Transverse colon (tissue), 4 donors: ENCODE results near the gene DUSP15. TPM values are rescaled to one million over a fixed set of nuclear protein-coding genes. Genes with fewer than 3 reads are reported as not detected.
A peak's percentile ranks its signal among the peaks of the same experiment; 100 is the strongest.

Source experiments
- DNase-seq: peaks from one replicate; pipeline ENCODE4 v3.0.0-alpha.2; 2019
- H3K27ac ChIP-seq, 4 donors: fragments of 200-600 bp; sonication (generic); 2 replicates each; pipeline ENCODE4 v1.5.1; 2016 to 2018; ENCODE audit warnings: inconsistent platforms in 4 of 4
- H3K27me3 ChIP-seq: fragments of 200-600 bp; sonication (generic); 2 replicates; pipeline ENCODE4 v1.5.1; 2017; ENCODE audit warnings: inconsistent platforms
- H3K36me3 ChIP-seq, 4 donors: fragments of 200-600 bp; sonication (generic); 2 replicates each; pipeline ENCODE4 v1.5.1; 2017 to 2019; ENCODE audit warnings: inconsistent platforms in 4 of 4
- H3K4me1 ChIP-seq, 4 donors: fragments of 200-600 bp; sonication (generic); 2 replicates each; pipeline ENCODE4 v1.5.1; 2017 to 2020; ENCODE audit warnings: inconsistent platforms in 4 of 4
- H3K4me3 ChIP-seq, 4 donors: fragments of 200-600 bp; sonication (generic); 1 replicate in 1 of 4; 2 replicates in 3 of 4; pipeline versions ENCODE4 v1.5.1 to v1.6.1; 2017 to 2019; ENCODE audit warnings: inconsistent platforms in 4 of 4
- H3K9me3 ChIP-seq, 2 donors: fragments of 200-600 bp; sonication (generic); 2 replicates each; pipeline ENCODE4 v1.5.1; 2017 to 2019; ENCODE audit warnings: inconsistent platforms in 2 of 2
- EP300 ChIP-seq: sonication (generic); formaldehyde crosslinking; IDR thresholded peaks from one replicate; pipeline ENCODE4 v1.6.1; 2017; ENCODE audit warnings: antibody characterized with exemption, low read depth
- POLR2A ChIP-seq: fragments of 450-650 bp; IDR thresholded peaks from one replicate; pipeline ENCODE4 v1.6.1; 2016; ENCODE audit warnings: antibody characterized with exemption, mild to moderate bottlenecking, moderate library complexity
- POLR2AphosphoS5 ChIP-seq, 3 donors: sonication (generic); formaldehyde crosslinking; IDR thresholded peaks; one replicate each; pipeline ENCODE4 v1.6.1; 2016; ENCODE audit warnings: antibody characterized with exemption in 3 of 3
- WGBS, 2 donors: methylation state at CpG; one replicate each; pipeline ENCODE4 v1.1.5; 2018; ENCODE audit warnings: low coverage in 1 of 2; 5-methylcytosine and 5-hydroxymethylcytosine counted together
- in situ Hi-C, 4 donors: fragments of 200-750 bp; cut with MboI; loops; one replicate each; pipeline versions ENCODE4 v1.15.0 to v1.15.1; 2017; ENCODE audit warnings: low sequenced_read_pairs in 3 of 4, low pct_ligation_motif_present in 1 of 4, low pct_unique_long_range_greater_than_20kb in 1 of 4
- intact Hi-C: fragments of 100-400 bp; cut with DNase I; formaldehyde crosslinking; loops from one replicate; pipeline ENCODE4 v1.15.1; 2023; ENCODE audit warnings: low total_unique reads
- total RNA-seq, 4 donors: library from RNA; depleted of rRNA; stranded (reverse); fragments of >200 nt; gene quantifications; one replicate each; pipeline ENCODE4 v1.1.0, GENCODE V29; 2016
- TF ChIP-seq, protein P1 (sequence below), 5 experiments: fragments of 200-600 bp in 3 of 5; fragments of 450-650 bp in 2 of 5; sonication (generic) in 3 of 5; IDR thresholded peaks; 1 replicate in 2 of 5; 2 replicates in 3 of 5; pipeline ENCODE4 v1.5.1; 2016 to 2017; ENCODE audit warnings: antibody characterized with exemption in 5 of 5, inconsistent platforms in 3 of 5, mild to moderate bottlenecking in 2 of 5, moderate library complexity in 1 of 5

Gene DUSP15
- total RNA-seq, 4 donors from 2014 or later, result 1.1 TPM; not detected in 3

DNA sequence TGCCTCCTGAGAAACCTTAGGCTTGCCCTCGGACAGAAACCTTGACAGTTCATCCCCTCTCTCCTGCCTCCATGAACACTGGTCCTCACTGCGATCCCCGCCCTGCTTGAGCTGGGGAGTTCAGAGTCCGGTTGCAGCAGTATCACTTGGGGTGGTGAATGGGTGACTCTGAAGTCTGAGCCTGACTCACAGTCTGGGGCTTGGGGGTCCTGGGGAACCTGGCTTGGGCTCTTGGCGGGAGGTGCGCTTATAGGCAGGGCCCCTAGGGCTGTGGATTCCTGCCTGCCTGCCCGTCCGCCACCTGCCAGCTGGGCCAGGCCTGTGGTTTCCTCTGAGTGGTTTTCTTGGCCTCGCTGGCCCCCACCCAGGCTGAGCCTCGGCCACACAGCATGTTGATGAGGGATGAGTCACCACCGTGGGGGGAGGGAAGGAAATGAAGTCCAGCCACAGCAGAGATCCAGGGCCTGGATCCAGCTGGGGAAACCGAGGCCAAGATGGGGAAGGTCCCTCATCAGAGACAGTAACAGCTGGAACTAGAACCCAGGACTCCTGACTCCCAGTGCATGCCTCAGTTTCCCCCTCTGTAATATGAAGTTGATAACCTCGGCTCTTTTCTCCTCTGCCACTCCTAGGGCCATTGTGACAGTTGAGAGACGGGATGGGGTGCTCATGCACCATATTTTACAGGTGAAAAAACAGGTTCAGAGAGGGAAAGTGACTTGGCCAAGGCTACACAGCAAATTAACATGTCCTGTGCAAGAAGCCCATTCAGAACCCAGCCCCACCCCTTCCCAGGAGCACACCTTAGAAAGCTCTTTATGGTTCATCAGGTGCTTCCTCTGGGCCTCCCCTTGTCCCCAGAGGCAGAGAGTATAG is 34.1 kb downstream of the DUSP15 start:
- peaks cover 0 to 13% (median 10%) of the 10 kb centered on the region in 4 donors for H3K4me1 ChIP-seq
- peak overlapping the region in 1 of 4 donors; percentile 24 for H3K27ac ChIP-seq
- H3K36me3 ChIP-seq, result no peaks in the 10 kb centered on the region
- no peaks in the 10 kb centered on the region for H3K9me3 ChIP-seq
- H3K4me3 ChIP-seq, result no peak overlapping the region
- no peaks in the 10 kb centered on the region for H3K27me3 ChIP-seq
- TF ChIP-seq POLR2A, result no peak
- peak in 2 of 3 donors; percentile 17 to 20 for TF ChIP-seq POLR2AphosphoS5 (IDR thresholded peaks at IDR 0.05)
- intact Hi-C loops, result no loop called here
- in situ Hi-C loops, result no loop called here
- DNase-seq, result peak; percentile 71
- 38 to 74% methylated on average over 2 to 13 of the region's 14 CpGs for WGBS, 2 donors

DNA sequence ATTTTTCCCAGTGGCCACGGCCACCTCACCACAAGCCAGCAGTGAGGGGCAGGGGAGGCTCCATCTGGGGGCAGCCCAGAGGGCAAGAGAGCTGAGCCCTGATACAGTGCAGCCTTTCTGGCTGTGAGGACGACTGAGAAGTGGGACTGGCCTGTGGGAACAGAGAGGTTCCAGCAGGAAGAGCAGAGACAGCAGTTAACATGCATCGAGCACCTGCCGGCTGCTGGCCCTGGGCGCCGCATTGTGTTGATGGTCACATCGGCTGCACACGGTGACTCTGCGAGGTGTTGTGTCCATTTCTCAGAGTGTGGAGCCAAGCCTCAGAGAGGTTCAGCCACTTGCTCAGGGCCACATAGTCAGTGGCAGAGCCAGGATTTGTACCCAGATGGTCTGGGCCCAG is 34.8 kb downstream of the DUSP15 start:
- TF ChIP-seq, protein P1, sequence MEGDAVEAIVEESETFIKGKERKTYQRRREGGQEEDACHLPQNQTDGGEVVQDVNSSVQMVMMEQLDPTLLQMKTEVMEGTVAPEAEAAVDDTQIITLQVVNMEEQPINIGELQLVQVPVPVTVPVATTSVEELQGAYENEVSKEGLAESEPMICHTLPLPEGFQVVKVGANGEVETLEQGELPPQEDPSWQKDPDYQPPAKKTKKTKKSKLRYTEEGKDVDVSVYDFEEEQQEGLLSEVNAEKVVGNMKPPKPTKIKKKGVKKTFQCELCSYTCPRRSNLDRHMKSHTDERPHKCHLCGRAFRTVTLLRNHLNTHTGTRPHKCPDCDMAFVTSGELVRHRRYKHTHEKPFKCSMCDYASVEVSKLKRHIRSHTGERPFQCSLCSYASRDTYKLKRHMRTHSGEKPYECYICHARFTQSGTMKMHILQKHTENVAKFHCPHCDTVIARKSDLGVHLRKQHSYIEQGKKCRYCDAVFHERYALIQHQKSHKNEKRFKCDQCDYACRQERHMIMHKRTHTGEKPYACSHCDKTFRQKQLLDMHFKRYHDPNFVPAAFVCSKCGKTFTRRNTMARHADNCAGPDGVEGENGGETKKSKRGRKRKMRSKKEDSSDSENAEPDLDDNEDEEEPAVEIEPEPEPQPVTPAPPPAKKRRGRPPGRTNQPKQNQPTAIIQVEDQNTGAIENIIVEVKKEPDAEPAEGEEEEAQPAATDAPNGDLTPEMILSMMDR (IDR thresholded peaks at IDR 0.05), result no peak
- no peak for TF ChIP-seq POLR2AphosphoS5 (IDR thresholded peaks at IDR 0.05)
- no peak for TF ChIP-seq EP300
- TF ChIP-seq POLR2A, result no peak
- Histone ChIP-seq H3K27ac (peak overlapping the region in 1 of 4 donors; percentile 24), H3K36me3 (no peaks in the 10 kb centered on the region), H3K27me3 (no peaks in the 10 kb centered on the region), H3K4me1 (peaks cover 0 to 13% (median 10%) of the 10 kb centered on the region in 4 donors), H3K9me3 (no peaks in the 10 kb centered on the region), H3K4me3 (no peak overlapping the region)
- in situ Hi-C loops (no loop called here), intact Hi-C loops (no loop called here)
- WGBS, 2 donors, result 90% methylated on average over 6 of the region's 9 CpGs; no CpG with 5 or more reads in 1 of the 2 donors
- no peak for DNase-seq

DNA sequence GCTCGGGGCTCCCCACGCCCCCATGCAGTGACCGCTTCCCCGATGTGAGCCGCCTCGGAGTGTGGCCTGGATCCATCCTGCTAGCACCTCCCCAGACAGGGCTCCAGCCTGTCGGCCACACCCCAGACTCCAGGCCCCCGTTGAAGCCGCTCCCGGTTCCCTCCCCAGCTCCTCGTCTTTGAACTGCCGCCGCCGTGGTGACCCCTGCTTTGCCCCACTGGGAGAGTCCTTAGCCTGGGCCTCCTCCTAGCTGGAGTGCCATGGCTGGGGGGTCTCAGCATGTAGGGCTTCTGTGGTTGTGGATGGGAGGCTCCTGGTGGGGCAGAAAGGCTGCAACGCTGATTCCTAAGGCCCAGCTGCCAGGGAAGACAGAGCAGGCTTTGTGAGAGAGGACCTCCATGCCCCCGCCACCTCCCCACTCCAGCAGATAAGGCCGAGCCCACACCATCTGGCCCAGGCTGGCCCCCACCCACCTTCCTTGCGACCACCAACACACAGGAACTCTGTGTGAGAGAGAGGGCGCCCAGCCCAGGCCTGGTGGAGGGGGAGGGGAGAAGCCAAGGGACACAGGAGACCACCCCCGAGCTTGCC is 36.3 kb downstream of the DUSP15 start:
- no peaks in the 10 kb centered on the region for H3K27me3 ChIP-seq
- DNase-seq, result no peak
- TF ChIP-seq, protein P1 (IDR thresholded peaks at IDR 0.05), result no peak
- no peak for TF ChIP-seq EP300
- no peak for TF ChIP-seq POLR2A
- no peak for TF ChIP-seq POLR2AphosphoS5 (IDR thresholded peaks at IDR 0.05)
- 63% methylated on average over 20 of the region's 20 CpGs; no CpG with 5 or more reads in 1 of the 2 donors for WGBS, 2 donors
- peaks cover 0 to 13% (median 10%) of the 10 kb centered on the region in 4 donors for H3K4me1 ChIP-seq
- H3K27ac ChIP-seq, result no peak overlapping the region
- no peaks in the 10 kb centered on the region for H3K36me3 ChIP-seq
- in situ Hi-C loops (no loop called here), intact Hi-C loops (no loop called here)
- no peak overlapping the region for H3K4me3 ChIP-seq
- no peaks in the 10 kb centered on the region for H3K9me3 ChIP-seq

DNA sequence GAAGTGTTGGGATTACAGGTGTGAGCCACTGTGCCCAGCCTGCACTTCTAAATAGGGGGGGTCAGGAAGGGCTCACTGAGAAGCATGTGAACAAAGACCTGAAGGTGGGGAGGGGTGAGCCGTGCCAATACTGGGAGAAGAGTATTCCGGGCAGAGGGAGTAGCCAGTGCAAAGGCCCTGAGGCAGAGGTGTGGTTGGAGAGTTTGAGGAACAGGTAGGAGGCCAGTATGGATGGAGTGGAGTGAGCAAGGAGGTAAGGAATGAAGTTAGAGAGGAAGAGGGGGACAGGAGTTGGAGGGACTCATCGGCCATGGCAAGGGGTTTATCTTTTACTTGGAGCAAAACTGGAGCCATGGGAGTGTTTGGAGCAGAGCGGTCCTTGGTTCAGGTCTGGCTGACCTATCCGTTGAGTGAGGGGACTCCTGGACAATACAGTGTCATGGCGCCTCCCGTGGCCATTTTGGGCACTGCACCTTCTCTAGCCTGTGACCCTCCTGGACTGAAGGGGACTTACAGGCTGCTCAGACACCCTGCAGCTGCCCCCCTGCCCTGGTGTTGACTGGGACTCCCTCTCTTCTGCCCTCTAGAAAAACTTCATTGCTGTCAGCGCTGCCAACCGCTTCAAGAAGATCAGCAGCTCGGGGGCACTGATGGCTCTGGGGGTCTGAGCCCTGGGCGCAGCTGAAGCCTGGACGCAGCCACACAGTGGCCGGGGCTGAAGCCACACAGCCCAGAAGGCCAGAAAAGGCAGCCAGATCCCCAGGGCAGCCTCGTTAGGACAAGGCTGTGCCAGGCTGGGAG is 37.0 kb downstream of the DUSP15 start:
- DNase-seq, result peak; percentile 60

More for the DNA sequence above, 37.0 kb downstream of the DUSP15 start:
- TF ChIP-seq POLR2AphosphoS5 (IDR thresholded peaks at IDR 0.05), result no peak
- TF ChIP-seq POLR2A, result no peak
- no peak for TF ChIP-seq EP300
- TF ChIP-seq, protein P1 (IDR thresholded peaks at IDR 0.05), result peak; percentile 47 to 81 (median 74)
- 62% methylated on average over 3 to 14 of the region's 14 CpGs for WGBS, 2 donors
- H3K9me3 ChIP-seq, result no peaks in the 10 kb centered on the region
- no peak overlapping the region for H3K4me3 ChIP-seq
- H3K36me3 ChIP-seq, result no peaks in the 10 kb centered on the region
- in situ Hi-C loops (no loop called here), intact Hi-C loops (no loop called here)
- peaks cover 0 to 13% (median 10%) of the 10 kb centered on the region in 4 donors for H3K4me1 ChIP-seq
- H3K27me3 ChIP-seq, result no peaks in the 10 kb centered on the region
- H3K27ac ChIP-seq, result no peak overlapping the region
